Skeletal muscle satellite cell (primary cell): Measurements from ENCODE around the gene ARHGAP25.
A peak's percentile ranks its signal among the peaks of the same experiment; 100 is the strongest.

Experiments used
- H3K27me3 ChIP-seq: 2 replicates; pipeline ENCODE4 v1.7.0; 2013; ENCODE audit warnings: low read length; ENCODE audit not compliant: control insufficient read depth, insufficient read depth
- H3K36me3 ChIP-seq: 2 replicates; pipeline ENCODE4 v1.7.0; 2013; ENCODE audit warnings: mild to moderate bottlenecking, control low read depth, low read length; ENCODE audit not compliant: insufficient read depth
- H3K4me1 ChIP-seq: 2 replicates; pipeline ENCODE4 v1.7.0; 2013; ENCODE audit warnings: low read length; ENCODE audit not compliant: control insufficient read depth, insufficient read depth
- H3K4me2 ChIP-seq: 2 replicates; pipeline ENCODE4 v1.7.0; 2013; ENCODE audit warnings: mild to moderate bottlenecking, low read length
- H3K4me3 ChIP-seq: 2 replicates; pipeline ENCODE4 v1.7.0; 2013; ENCODE audit warnings: low read length
- H3K9ac ChIP-seq: 2 replicates; pipeline ENCODE4 v1.7.0; 2013; ENCODE audit warnings: mild to moderate bottlenecking, low read depth, low read length, moderate library complexity
- H3K9me3 ChIP-seq: replicated peaks from 2 replicates; pipeline ENCODE4 v1.7.0; 2013; ENCODE audit warnings: mild to moderate bottlenecking, control low read depth, low read length

Gene ARHGAP25

GRCh38 chr2:68747413-68747812 is 12.8 kb downstream of the ARHGAP25 start:
- Histone ChIP-seq H3K4me3 (no peak overlapping the region), H3K4me1 (peaks cover 2% of the 10 kb centered on the region), H3K4me2 (no peak overlapping the region), H3K9ac (no peak overlapping the region), H3K36me3 (no peaks in the 10 kb centered on the region), H3K27me3 (peaks cover 42% of the 10 kb centered on the region), H3K9me3 (no peaks in the 10 kb centered on the region)

GRCh38 chr2:68747900-68748299 is 13.3 kb downstream of the ARHGAP25 start:
- Histone ChIP-seq H3K36me3 (no peaks in the 10 kb centered on the region), H3K4me3 (no peak overlapping the region), H3K9me3 (no peaks in the 10 kb centered on the region), H3K4me2 (no peak overlapping the region), H3K27me3 (peaks cover 37% of the 10 kb centered on the region), H3K9ac (no peak overlapping the region), H3K4me1 (peaks cover 2% of the 10 kb centered on the region)

- H3K4me1 ChIP-seq: peaks cover 2% of the 10 kb centered on the region
- H3K36me3 ChIP-seq: no peaks in the 10 kb centered on the region
- H3K9ac ChIP-seq: no peak overlapping the region
These were observed 14.0 kb downstream of the ARHGAP25 start for GRCh38 chr2:68748568-68748967.

GRCh38 chr2:68749345-68749744 is 14.7 kb downstream of the ARHGAP25 start:
- Histone ChIP-seq H3K9me3 (no peaks in the 10 kb centered on the region), H3K27me3 (peaks cover 23% of the 10 kb centered on the region), H3K4me1 (peaks cover 2% of the 10 kb centered on the region), H3K4me2 (no peak overlapping the region), H3K4me3 (no peak overlapping the region), H3K36me3 (no peaks in the 10 kb centered on the region), H3K9ac (no peak overlapping the region)

More at GRCh38 chr2:68748568-68748967, 14.0 kb downstream of the ARHGAP25 start:
- H3K27me3 ChIP-seq: peaks cover 30% of the 10 kb centered on the region
- H3K4me2 ChIP-seq: no peak overlapping the region
- H3K9me3 ChIP-seq: no peaks in the 10 kb centered on the region
- H3K4me3 ChIP-seq: no peak overlapping the region

- Histone ChIP-seq H3K27me3 (peaks cover 17% of the 10 kb centered on the region), H3K4me1 (peaks cover 8% of the 10 kb centered on the region), H3K9ac (no peak overlapping the region), H3K4me3 (no peak overlapping the region), H3K36me3 (no peaks in the 10 kb centered on the region), H3K9me3 (no peaks in the 10 kb centered on the region), H3K4me2 (no peak overlapping the region)
These were observed 16.2 kb downstream of the ARHGAP25 start for GRCh38 chr2:68750592-68751396.

- H3K4me3 ChIP-seq: no peak overlapping the region
- peaks cover 8% of the 10 kb centered on the region for H3K4me1 ChIP-seq
- no peaks in the 10 kb centered on the region for H3K36me3 ChIP-seq
- no peak overlapping the region for H3K9ac ChIP-seq
- H3K27me3 ChIP-seq: peaks cover 17% of the 10 kb centered on the region
- peak overlapping the region; percentile 65 for H3K4me2 ChIP-seq
- H3K9me3 ChIP-seq: no peaks in the 10 kb centered on the region
These were observed 17.1 kb downstream of the ARHGAP25 start for GRCh38 chr2:68751397-68752339.

- no peak overlapping the region for H3K9ac ChIP-seq
- no peaks in the 10 kb centered on the region for H3K36me3 ChIP-seq
- H3K4me3 ChIP-seq: no peak overlapping the region
- H3K4me1 ChIP-seq: peaks cover 8% of the 10 kb centered on the region
- H3K4me2 ChIP-seq: no peak overlapping the region
- H3K27me3 ChIP-seq: peaks cover 6% of the 10 kb centered on the region
- H3K9me3 ChIP-seq: no peaks in the 10 kb centered on the region
These were observed 18.7 kb downstream of the ARHGAP25 start for GRCh38 chr2:68753318-68753717.

- no peaks in the 10 kb centered on the region for H3K9me3 ChIP-seq
- peaks cover 8% of the 10 kb centered on the region for H3K4me1 ChIP-seq
- H3K27me3 ChIP-seq: peaks cover 4% of the 10 kb centered on the region
- no peaks in the 10 kb centered on the region for H3K36me3 ChIP-seq
- H3K4me2 ChIP-seq: peak overlapping the region; percentile 7
- no peak overlapping the region for H3K4me3 ChIP-seq
- no peak overlapping the region for H3K9ac ChIP-seq
These were observed 20.5 kb downstream of the ARHGAP25 start for GRCh38 chr2:68755071-68755470.

- no peaks in the 10 kb centered on the region for H3K36me3 ChIP-seq
- no peak overlapping the region for H3K4me2 ChIP-seq
- H3K4me3 ChIP-seq: no peak overlapping the region
- peaks cover 4% of the 10 kb centered on the region for H3K27me3 ChIP-seq
- no peak overlapping the region for H3K9ac ChIP-seq
- peaks cover 8% of the 10 kb centered on the region for H3K4me1 ChIP-seq
- no peaks in the 10 kb centered on the region for H3K9me3 ChIP-seq
These were observed 21.6 kb downstream of the ARHGAP25 start for GRCh38 chr2:68756178-68756577.

GRCh38 chr2:68757081-68757480 is 22.5 kb downstream of the ARHGAP25 start:
- Histone ChIP-seq H3K36me3 (no peaks in the 10 kb centered on the region), H3K27me3 (peaks cover 4% of the 10 kb centered on the region), H3K9me3 (no peaks in the 10 kb centered on the region), H3K4me1 (peaks cover 5% of the 10 kb centered on the region), H3K9ac (no peak overlapping the region), H3K4me3 (no peak overlapping the region), H3K4me2 (no peak overlapping the region)

GRCh38 chr2:68762100-68762499 is 27.5 kb downstream of the ARHGAP25 start:
- Histone ChIP-seq H3K36me3 (no peaks in the 10 kb centered on the region), H3K9me3 (no peaks in the 10 kb centered on the region), H3K27me3 (peaks cover 4% of the 10 kb centered on the region), H3K4me3 (no peak overlapping the region), H3K9ac (no peak overlapping the region), H3K4me1 (peaks cover 9% of the 10 kb centered on the region), H3K4me2 (no peak overlapping the region)
